SK-N-SH treated with all-trans-retinoic acid at 6 μM for 48 hours (cell line): ENCODE data around the gene SOHLH2.

Experiments
- TOX ChIP-seq: fragments of 250-450 bp; sonication (Bioruptor Pico); IDR thresholded peaks from 2 replicates; pipeline ENCODE4 v1.8.0; 2021; ENCODE audit warnings: mild to moderate bottlenecking, moderate library complexity, borderline replicate concordance
- TF ChIP-seq, protein P1 (sequence below): fragments of 250-450 bp; sonication (Bioruptor Pico); IDR thresholded peaks from 2 replicates; pipeline ENCODE4 v1.8.0; 2020; ENCODE audit warnings: mild to moderate bottlenecking, moderate library complexity, borderline replicate concordance

DNA sequence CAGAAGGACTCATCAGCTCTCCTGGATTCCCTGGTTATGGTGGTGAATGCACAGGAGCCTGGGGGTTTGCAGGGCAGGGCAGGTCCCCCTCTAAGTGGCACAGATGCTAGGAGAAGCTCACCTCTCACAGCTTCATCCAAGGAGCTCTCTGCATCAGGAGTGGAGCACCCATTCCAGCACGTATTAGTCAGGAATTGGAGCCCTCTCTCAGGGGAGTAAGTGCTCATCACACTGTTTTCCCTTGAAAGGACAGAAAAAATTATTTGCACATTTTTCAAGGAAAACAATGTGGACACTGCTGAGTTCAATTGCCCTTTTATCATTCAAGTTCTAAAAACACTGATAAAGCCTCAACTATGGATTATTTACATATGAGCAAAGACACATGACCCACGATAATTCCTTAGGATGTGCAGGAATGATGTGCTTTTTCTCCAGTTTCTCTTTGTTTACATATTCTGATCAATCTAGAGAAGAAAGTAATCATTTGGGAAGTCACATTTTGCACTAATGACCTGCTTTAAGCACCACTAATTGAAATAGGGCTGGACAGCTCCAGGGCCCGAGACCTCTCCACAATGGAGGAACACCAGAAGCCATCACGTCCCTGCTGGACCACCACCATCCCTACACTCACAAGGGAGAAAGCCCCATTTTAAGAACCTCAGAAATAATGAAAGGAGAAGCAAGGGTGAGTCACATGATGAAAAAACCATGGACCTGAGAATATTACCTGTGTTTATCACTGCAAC lies 40.6 kb downstream of the SOHLH2 start:
- no peak for TF ChIP-seq TOX (CRISPR knock-in tag)
- TF ChIP-seq, protein P1, sequence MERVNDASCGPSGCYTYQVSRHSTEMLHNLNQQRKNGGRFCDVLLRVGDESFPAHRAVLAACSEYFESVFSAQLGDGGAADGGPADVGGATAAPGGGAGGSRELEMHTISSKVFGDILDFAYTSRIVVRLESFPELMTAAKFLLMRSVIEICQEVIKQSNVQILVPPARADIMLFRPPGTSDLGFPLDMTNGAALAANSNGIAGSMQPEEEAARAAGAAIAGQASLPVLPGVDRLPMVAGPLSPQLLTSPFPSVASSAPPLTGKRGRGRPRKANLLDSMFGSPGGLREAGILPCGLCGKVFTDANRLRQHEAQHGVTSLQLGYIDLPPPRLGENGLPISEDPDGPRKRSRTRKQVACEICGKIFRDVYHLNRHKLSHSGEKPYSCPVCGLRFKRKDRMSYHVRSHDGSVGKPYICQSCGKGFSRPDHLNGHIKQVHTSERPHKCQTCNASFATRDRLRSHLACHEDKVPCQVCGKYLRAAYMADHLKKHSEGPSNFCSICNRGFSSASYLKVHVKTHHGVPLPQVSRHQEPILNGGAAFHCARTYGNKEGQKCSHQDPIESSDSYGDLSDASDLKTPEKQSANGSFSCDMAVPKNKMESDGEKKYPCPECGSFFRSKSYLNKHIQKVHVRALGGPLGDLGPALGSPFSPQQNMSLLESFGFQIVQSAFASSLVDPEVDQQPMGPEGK (CRISPR knock-in tag): no peak
